Kidney epithelial cell (primary cell): ENCODE measurements around the gene LRFN2. TPM values are rescaled to one million over a fixed set of nuclear protein-coding genes. Genes with fewer than 3 reads are reported as not detected.

Experiments used
- DNase-seq: peaks from one replicate; pipeline ENCODE4 v3.0.0-alpha.2; 2010; ENCODE audit warnings: low read depth
- H3K27me3 ChIP-seq: 2 replicates; pipeline ENCODE4 v1.6.0; 2011; ENCODE audit warnings: low read length; ENCODE audit not compliant: control insufficient read depth, insufficient read depth
- H3K36me3 ChIP-seq: 2 replicates; pipeline ENCODE4 v1.5.1; 2011; ENCODE audit warnings: low read length; ENCODE audit not compliant: control insufficient read depth, insufficient read depth
- H3K4me3 ChIP-seq: 2 replicates; pipeline ENCODE4 v1.5.1; 2011; ENCODE audit warnings: low read depth, mild to moderate bottlenecking, control low read depth, low read length
- CTCF ChIP-seq: IDR thresholded peaks from 2 replicates; pipeline ENCODE4 v1.5.1; 2011; ENCODE audit warnings: mild to moderate bottlenecking, moderate library complexity, low read length, control low read depth, inconsistent platforms; ENCODE audit not compliant: insufficient read depth, poor library complexity, severe bottlenecking
- total RNA-seq: library from RNA; depleted of rRNA; stranded (reverse); fragments of >200 nt; gene quantifications from 2 replicates; pipeline ENCODE4 v1.2.3, GENCODE V29; 2015

LRFN2 gene
- total RNA-seq, 1 donor from 2014 or later: not detected

- no peak for DNase-seq
- no peak for TF ChIP-seq CTCF
- no peak overlapping the region for H3K4me3 ChIP-seq
- H3K36me3 ChIP-seq: no peaks in the 10 kb centered on the region
- no peaks in the 10 kb centered on the region for H3K27me3 ChIP-seq
Measured at GRCh38 chr6:40377173-40377806, 209.9 kb downstream of the LRFN2 start.

- Histone ChIP-seq H3K27me3 (no peaks in the 10 kb centered on the region), H3K36me3 (no peaks in the 10 kb centered on the region), H3K4me3 (no peak overlapping the region)
- no peak for TF ChIP-seq CTCF
- DNase-seq: no peak
Measured at GRCh38 chr6:40376113-40376650, 211.0 kb downstream of the LRFN2 start.

GRCh38 chr6:40373267-40373666 is 213.9 kb downstream of the LRFN2 start:
- H3K36me3 ChIP-seq: no peaks in the 10 kb centered on the region
- no peak for TF ChIP-seq CTCF
- no peak overlapping the region for H3K4me3 ChIP-seq
- no peak for DNase-seq
- H3K27me3 ChIP-seq: no peaks in the 10 kb centered on the region

- H3K4me3 ChIP-seq: no peak overlapping the region
- no peak for TF ChIP-seq CTCF
- no peak for DNase-seq
- H3K36me3 ChIP-seq: no peaks in the 10 kb centered on the region
- H3K27me3 ChIP-seq: no peaks in the 10 kb centered on the region
Measured at GRCh38 chr6:40371621-40372020, 215.5 kb downstream of the LRFN2 start.

GRCh38 chr6:40371095-40371494 is 216.1 kb downstream of the LRFN2 start:
- TF ChIP-seq CTCF: no peak
- no peak for DNase-seq
- no peak overlapping the region for H3K4me3 ChIP-seq

GRCh38 chr6:40369891-40370290 is 217.3 kb downstream of the LRFN2 start:
- TF ChIP-seq CTCF: no peak
- H3K4me3 ChIP-seq: no peak overlapping the region
- no peaks in the 10 kb centered on the region for H3K36me3 ChIP-seq
- DNase-seq: no peak
- no peaks in the 10 kb centered on the region for H3K27me3 ChIP-seq

More at GRCh38 chr6:40371095-40371494, 216.1 kb downstream of the LRFN2 start:
- no peaks in the 10 kb centered on the region for H3K27me3 ChIP-seq
- no peaks in the 10 kb centered on the region for H3K36me3 ChIP-seq
